DND-41 (cell line): ENCODE measurements around the gene RAB11FIP5.

Experiments
- EZH2 ChIP-seq: IDR thresholded peaks from 3 replicates; pipeline ENCODE4 v1.6.1; 2012; ENCODE audit warnings: borderline replicate concordance, low read depth, mild to moderate bottlenecking, moderate library complexity, low read length, inconsistent platforms; ENCODE audit not compliant: severe bottlenecking
- TF ChIP-seq, protein P1 (sequence below): IDR thresholded peaks from 2 replicates; pipeline ENCODE4 v1.5.1; 2012; ENCODE audit warnings: borderline replicate concordance, low read length, moderate library complexity, mild to moderate bottlenecking; ENCODE audit not compliant: poor library complexity, severe bottlenecking; ENCODE audit errors: extremely low read depth

DNA sequence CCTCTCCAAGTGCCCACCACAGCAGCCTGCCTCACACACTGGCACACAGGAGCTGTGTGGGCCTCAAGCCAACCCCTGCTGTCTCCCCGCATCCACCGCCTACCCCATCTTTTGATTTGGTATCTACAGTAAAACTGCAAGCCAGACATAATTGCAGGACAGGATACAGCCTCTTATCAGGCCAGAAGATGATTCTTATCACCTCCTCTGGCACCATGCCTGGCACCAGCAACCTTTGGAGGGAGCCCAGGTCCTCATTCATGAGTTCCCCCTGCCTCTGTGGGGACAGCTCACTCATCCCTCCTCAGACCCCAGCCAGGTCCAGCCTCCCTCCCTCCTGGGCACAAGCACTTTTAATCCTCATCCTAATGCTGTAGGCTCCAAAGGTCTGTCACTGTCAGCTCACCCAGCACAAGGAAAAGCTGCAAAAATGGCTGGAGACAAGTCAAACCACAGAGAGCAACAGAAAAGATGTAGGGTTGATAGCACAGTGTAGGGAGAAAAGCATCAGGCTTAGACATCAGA lies 9.7 kb downstream of the RAB11FIP5 start:
- TF ChIP-seq, protein P1, sequence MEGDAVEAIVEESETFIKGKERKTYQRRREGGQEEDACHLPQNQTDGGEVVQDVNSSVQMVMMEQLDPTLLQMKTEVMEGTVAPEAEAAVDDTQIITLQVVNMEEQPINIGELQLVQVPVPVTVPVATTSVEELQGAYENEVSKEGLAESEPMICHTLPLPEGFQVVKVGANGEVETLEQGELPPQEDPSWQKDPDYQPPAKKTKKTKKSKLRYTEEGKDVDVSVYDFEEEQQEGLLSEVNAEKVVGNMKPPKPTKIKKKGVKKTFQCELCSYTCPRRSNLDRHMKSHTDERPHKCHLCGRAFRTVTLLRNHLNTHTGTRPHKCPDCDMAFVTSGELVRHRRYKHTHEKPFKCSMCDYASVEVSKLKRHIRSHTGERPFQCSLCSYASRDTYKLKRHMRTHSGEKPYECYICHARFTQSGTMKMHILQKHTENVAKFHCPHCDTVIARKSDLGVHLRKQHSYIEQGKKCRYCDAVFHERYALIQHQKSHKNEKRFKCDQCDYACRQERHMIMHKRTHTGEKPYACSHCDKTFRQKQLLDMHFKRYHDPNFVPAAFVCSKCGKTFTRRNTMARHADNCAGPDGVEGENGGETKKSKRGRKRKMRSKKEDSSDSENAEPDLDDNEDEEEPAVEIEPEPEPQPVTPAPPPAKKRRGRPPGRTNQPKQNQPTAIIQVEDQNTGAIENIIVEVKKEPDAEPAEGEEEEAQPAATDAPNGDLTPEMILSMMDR: no peak
- TF ChIP-seq EZH2: no peak
